Smooth muscle cell (in vitro differentiated cells): ENCODE measurements around the gene ATXN7L2. TPM values are rescaled to one million over a fixed set of nuclear protein-coding genes. Genes with fewer than 3 reads are reported as not detected.

Experiments used
- DNase-seq: peaks from one replicate; lab custom pipeline; 2025; ENCODE audit not compliant: unreplicated experiment; lab: John Stamatoyannopoulos, UW
- H2AFZ ChIP-seq: fragments of 200-600 bp; sonication (generic); 2 replicates; pipeline ENCODE4 v1.6.0; 2016; ENCODE audit warnings: antibody characterized with exemption, low read depth, mild to moderate bottlenecking
- H3F3A ChIP-seq: fragments of 200-600 bp; sonication (generic); 2 replicates; pipeline ENCODE4 v1.6.0; 2017; ENCODE audit warnings: antibody characterized with exemption, low read depth
- H3K27ac ChIP-seq: fragments of 200-600 bp; sonication (generic); 2 replicates; pipeline ENCODE4 v1.5.1; 2016; ENCODE audit warnings: low read depth, mild to moderate bottlenecking
- H3K27me3 ChIP-seq: fragments of 200-600 bp; sonication (generic); 2 replicates; pipeline ENCODE4 v1.6.1; 2016; ENCODE audit warnings: low read depth, mild to moderate bottlenecking
- H3K36me3 ChIP-seq: fragments of 200-600 bp; sonication (generic); 2 replicates; pipeline ENCODE4 v1.5.1; 2016; ENCODE audit warnings: low read depth
- H3K4me1 ChIP-seq: fragments of 200-600 bp; sonication (generic); 2 replicates; pipeline ENCODE4 v1.5.1; 2016; ENCODE audit warnings: low read depth
- H3K4me2 ChIP-seq: fragments of 200-600 bp; sonication (generic); 2 replicates; pipeline ENCODE4 v1.6.0; 2016; ENCODE audit warnings: mild to moderate bottlenecking
- H3K4me3 ChIP-seq: fragments of 200-600 bp; sonication (generic); 2 replicates; pipeline ENCODE4 v1.5.1; 2016; ENCODE audit warnings: mild to moderate bottlenecking
- H3K79me2 ChIP-seq: fragments of 200-600 bp; sonication (generic); 2 replicates; pipeline ENCODE4 v1.6.0; 2016; ENCODE audit warnings: low read depth, mild to moderate bottlenecking
- H3K9ac ChIP-seq: fragments of 200-600 bp; sonication (generic); 2 replicates; pipeline ENCODE4 v1.6.0; 2016; ENCODE audit warnings: low read depth
- H3K9me3 ChIP-seq: fragments of 200-600 bp; sonication (generic); replicated peaks from 2 replicates; pipeline ENCODE4 v1.5.1; 2016; ENCODE audit warnings: low read depth
- H4K20me1 ChIP-seq: fragments of 200-600 bp; sonication (generic); 2 replicates; pipeline ENCODE4 v1.6.0; 2016; ENCODE audit warnings: low read depth
- CTCF ChIP-seq: fragments of 200-600 bp; sonication (generic); IDR thresholded peaks from 2 replicates; pipeline ENCODE4 v1.5.1; 2017; ENCODE audit warnings: borderline replicate concordance, mild to moderate bottlenecking, antibody characterized with exemption; ENCODE audit not compliant: insufficient read depth, poor library complexity, severe bottlenecking
- WGBS: methylation state at CpG from one replicate; pipeline ENCODE4 v1.1.7; 2016; ENCODE audit warnings: low lambda C conversion rate; 5-methylcytosine and 5-hydroxymethylcytosine counted together
- polyA plus RNA-seq: library from polyadenylated mRNA; unstranded; fragments of >200 nt; fragmentation: Nextera tagmentation; extraction: Ambion mirVana; gene quantifications from 2 replicates; pipeline ENCODE4 v1.2.1, GENCODE V29; 2016
- total RNA-seq: library from RNA; depleted of rRNA; stranded (reverse); fragments of >200 nt; gene quantifications from 2 replicates; pipeline ENCODE4 v1.2.3, GENCODE V29; 2014

The ATXN7L2 gene
- total and polyA plus RNA-seq, 2 experiments from 2014 or later = 1.9 to 6.2 TPM

GRCh38 chr1:109529881-109530456 is 46.3 kb downstream of the ATXN7L2 start:
- Histone ChIP-seq H3K4me2 (no peak overlapping the region), H3K4me1 (no peaks in the 10 kb centered on the region), H3K4me3 (no peak overlapping the region), H3K36me3 (no peaks in the 10 kb centered on the region), H4K20me1 (no peaks in the 10 kb centered on the region), H3K27me3 (peaks cover 7% of the 10 kb centered on the region), H3K9me3 (no peaks in the 10 kb centered on the region), H3K27ac (no peak overlapping the region), H2AFZ (no peak overlapping the region), H3K79me2 (no peaks in the 10 kb centered on the region), H3F3A (no peaks in the 10 kb centered on the region), H3K9ac (no peak overlapping the region)
- 82% methylated on average over 8 of the region's 8 CpGs for WGBS
- no peak for TF ChIP-seq CTCF
- no peak for DNase-seq

GRCh38 chr1:109530457-109531087 is 46.9 kb downstream of the ATXN7L2 start:
- Histone ChIP-seq H3K9me3 (no peaks in the 10 kb centered on the region), H3K4me3 (no peak overlapping the region), H3K27ac (no peak overlapping the region), H4K20me1 (no peaks in the 10 kb centered on the region), H3K4me1 (no peaks in the 10 kb centered on the region), H3K36me3 (no peaks in the 10 kb centered on the region), H3K4me2 (no peak overlapping the region), H2AFZ (no peak overlapping the region), H3F3A (no peaks in the 10 kb centered on the region), H3K9ac (no peak overlapping the region), H3K79me2 (no peaks in the 10 kb centered on the region), H3K27me3 (peaks cover 7% of the 10 kb centered on the region)
- WGBS = 84% methylated on average over 13 of the region's 13 CpGs
- DNase-seq = no peak
- no peak for TF ChIP-seq CTCF

GRCh38 chr1:109531380-109531779 is 47.7 kb downstream of the ATXN7L2 start:
- DNase-seq = no peak
- 88% methylated on average over 4 of the region's 4 CpGs for WGBS
- TF ChIP-seq CTCF = no peak
- H3K27ac ChIP-seq = no peak overlapping the region
- no peak overlapping the region for H3K9ac ChIP-seq
- H3K27me3 ChIP-seq = peaks cover 7% of the 10 kb centered on the region
- H3K9me3 ChIP-seq = no peaks in the 10 kb centered on the region
- H3K79me2 ChIP-seq = no peaks in the 10 kb centered on the region
- H3K4me2 ChIP-seq = no peak overlapping the region
- no peak overlapping the region for H3K4me3 ChIP-seq
- no peaks in the 10 kb centered on the region for H4K20me1 ChIP-seq
- H3F3A ChIP-seq = no peaks in the 10 kb centered on the region
- H2AFZ ChIP-seq = no peak overlapping the region
- no peaks in the 10 kb centered on the region for H3K36me3 ChIP-seq
- no peaks in the 10 kb centered on the region for H3K4me1 ChIP-seq
